Stimulated activated CD8-positive, alpha-beta memory T cell treated with anti-CD3 and anti-CD28 coated beads, Interleukin-12 subunit alpha, Interleukin-12 subunit beta, amount 100 ng/mL, for 1 hour (primary cell): Measurements from ENCODE around the gene FGF22.
"Not testable (repeated sequence)": the region's sequence is repeated elsewhere in the genome, so short reads cannot be mapped to it uniquely, and the experiment has no call there.

Experiments used
- DNase-seq: peaks from one replicate; pipeline ENCODE4 v3.0.0-alpha.2; 2020; ENCODE audit warnings: low read depth

The FGF22 gene

DNA sequence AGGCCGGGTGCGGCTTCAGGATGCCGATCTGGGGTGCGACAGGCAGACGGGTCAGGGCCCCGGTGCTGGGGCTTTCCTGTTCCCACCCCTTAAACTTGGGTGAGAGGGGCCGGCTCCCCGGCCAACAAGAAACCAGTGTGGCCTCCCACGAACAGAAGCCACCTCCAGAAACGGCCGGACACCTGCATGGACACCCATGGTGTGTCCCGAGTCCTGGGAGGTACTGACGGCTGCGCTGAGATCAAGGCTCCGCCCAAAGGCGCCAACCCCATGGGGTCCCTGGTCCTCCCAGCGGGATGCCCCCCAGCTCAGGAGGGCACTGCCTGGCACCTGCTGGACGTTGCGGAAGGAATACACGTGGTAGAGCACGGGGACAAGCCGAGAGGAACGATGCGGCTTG is 17.9 kb upstream of the FGF22 start:
- DNase-seq: no peak

GRCh38 chr19:622666-623065 is 17.0 kb upstream of the FGF22 start:
- DNase-seq: no peak

- no peak for DNase-seq
Measured at GRCh38 chr19:623175-623916, 16.3 kb upstream of the FGF22 start.

DNA sequence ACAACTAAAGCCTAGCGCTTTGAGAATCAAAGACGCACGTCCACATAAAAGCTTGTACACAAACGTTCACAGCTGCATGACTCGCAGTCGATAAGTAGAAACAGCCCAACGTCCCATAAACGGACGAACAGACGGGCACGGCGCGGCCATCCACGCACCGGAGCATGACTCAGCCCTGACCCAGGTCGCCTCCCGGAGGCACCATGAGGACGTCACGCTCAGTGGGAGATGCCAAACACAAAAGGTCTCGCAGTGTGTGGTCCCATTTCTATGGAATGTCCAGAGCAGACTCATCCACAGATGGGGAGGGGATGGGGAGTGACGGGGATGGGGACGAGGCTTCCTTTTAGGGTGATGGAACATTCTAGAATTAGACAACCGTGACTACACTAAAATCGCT is 15.7 kb upstream of the FGF22 start:
- DNase-seq: no peak

GRCh38 chr19:624433-625109 is 15.1 kb upstream of the FGF22 start:
- no peak for DNase-seq

GRCh38 chr19:625257-625656 is 14.4 kb upstream of the FGF22 start:
- DNase-seq: no peak

GRCh38 chr19:626566-626965 is 13.1 kb upstream of the FGF22 start:
- not testable (repeated sequence) for DNase-seq

GRCh38 chr19:628168-628567 is 11.5 kb upstream of the FGF22 start:
- no peak for DNase-seq

GRCh38 chr19:629515-629914 is 10.2 kb upstream of the FGF22 start:
- not testable (repeated sequence) for DNase-seq

GRCh38 chr19:629961-630714 is 9.5 kb upstream of the FGF22 start:
- no peak for DNase-seq

GRCh38 chr19:632579-633067 is 7.1 kb upstream of the FGF22 start:
- DNase-seq: no peak

GRCh38 chr19:633068-633785 is 6.5 kb upstream of the FGF22 start, which contains the start of gene POLRMT:
Gene POLRMT (minus strand): TSS chr19:633537. CDS start chr19:633512, 25 bp downstream.
- DNase-seq: peak; percentile 94

DNA sequence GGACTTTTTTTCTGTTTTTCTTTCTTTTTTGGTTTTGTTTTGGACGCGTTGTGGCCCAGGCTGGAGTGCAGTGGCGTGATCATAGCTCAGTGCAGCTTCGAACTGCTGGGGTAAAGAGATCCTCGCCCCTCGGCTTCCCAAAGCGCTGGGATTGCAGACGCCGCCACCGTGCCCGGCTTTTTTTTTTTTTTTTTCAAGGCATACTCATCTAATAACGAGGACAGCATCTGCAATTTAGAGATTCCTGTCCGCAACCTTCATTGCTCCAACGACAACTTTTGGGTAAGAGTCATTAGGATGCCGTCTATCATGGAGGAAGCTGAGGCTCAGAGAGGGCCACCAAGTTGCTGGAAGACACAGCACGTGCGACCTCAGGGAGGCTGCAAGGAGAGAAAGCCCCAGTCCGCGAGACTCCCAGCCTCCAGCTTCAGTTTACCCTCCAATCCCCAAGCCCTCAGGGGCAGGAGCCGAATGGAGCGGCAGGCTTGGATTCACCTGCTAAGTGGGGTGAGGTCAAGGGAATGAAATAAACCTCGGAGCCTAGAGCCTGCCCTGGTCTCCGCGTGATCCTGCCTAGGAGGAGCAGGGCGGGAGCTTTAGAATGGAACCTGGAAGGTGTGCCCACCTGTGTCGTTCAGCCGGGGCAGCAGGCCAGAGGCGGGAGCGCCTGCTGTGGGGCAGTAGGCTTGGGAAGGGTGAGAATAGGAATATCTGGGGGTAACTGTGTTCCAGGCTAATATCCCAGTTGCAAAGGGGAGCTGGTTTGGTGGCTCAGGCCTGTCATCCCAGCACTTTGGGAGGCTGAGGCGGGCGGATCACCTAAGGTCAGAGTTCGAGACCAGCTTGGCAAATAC is 5.7 kb upstream of the FGF22 start:
- no peak for DNase-seq

DNA sequence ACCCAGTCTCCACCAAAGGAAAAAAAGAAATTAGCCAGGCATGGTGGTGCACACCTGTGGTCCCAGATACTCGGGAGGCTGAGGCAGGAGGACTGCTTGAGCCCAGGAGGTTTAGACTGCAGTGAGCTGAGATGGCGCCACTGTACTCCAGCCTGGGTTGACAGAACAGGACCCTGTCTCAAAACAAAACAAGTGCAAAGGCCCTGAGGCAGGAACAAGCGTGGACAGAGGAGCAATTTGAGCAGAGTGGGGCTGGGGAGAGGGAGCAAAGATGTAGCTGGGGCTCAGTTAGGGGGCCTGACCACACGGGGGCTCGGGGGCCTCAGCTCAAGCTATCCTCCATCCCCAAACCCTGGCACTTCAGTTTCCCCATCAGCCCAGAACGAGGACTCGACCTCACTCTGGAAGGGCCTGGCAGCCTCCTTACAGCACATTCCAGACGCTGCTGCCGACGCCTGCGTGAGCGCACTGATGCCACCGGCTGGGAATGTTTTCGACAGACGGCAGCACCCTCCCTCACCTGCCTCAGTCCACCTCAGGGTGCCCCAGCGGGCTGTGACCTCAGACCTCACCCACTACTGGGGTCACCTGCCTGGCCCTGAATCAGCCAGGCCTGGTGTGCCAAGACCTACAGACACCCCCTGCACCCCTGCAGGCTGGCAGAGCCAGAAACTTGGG is 4.6 kb upstream of the FGF22 start:
- DNase-seq: no peak

GRCh38 chr19:638906-639252 is 800 bp upstream of the FGF22 start:
- DNase-seq: no peak

DNA sequence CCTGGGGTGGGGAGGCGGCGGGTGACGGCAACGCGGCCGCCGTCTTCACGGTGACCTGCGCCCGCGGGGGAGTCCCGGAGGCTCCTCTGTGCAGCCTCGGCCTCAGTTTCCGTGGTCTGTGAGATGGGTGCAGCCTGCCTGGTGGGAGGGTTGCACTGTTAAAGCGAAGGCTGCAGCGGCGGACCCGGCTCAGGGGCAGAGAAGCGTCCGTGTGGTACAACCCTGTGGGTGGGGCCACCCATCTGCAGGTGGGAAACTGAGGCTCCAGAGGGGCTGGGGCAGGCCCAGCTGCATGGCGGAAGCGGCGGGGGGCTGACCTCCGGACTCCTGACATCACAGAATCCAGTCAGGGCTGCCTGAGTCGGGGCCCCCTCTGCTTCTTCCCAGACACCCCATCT is 481 bp downstream of the FGF22 start:
- DNase-seq: no peak

GRCh38 chr19:640606-641189 is 1.0 kb downstream of the FGF22 start:
- no peak for DNase-seq

DNA sequence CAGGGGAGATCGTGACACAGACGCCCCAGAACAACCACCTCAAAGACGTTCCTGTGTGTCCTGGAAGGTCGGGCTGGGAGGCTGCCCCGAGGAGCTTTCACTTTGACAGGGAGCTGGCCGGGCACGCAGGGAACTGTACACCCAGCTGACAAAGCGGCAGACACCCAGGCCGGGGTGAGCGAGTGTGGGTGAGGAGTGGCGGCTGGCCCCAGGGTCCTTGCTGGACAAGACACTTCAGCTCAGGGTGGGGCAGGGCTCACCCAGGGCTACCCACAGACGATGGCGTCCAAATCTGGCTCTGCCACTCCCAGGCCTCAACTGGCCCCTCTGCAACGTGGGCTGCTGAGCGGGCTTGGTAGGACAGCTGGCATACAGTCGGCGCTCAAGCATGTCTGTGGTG is 2.0 kb downstream of the FGF22 start:
- no peak for DNase-seq

- no peak for DNase-seq
Measured at GRCh38 chr19:642767-643727, 3.4 kb downstream of the FGF22 start.
